Nephron (organoid): ENCODE data around the gene TFR2.

ENCODE experiments used
- H3K27ac Mint-ChIP-seq, 3 experiments: 2 replicates each; pipeline ENCODE4 v1.8.0; 2020; ENCODE audit warnings: mixed read lengths in 3 of 3, mild to moderate bottlenecking in 2 of 3, moderate library complexity in 1 of 3
- H3K27me3 Mint-ChIP-seq: 2 replicates; pipeline ENCODE4 v1.8.0; 2021; ENCODE audit warnings: low read depth, mild to moderate bottlenecking, moderate library complexity, mixed read lengths
- H3K36me3 Mint-ChIP-seq: 2 replicates; pipeline ENCODE4 v1.8.0; 2020; ENCODE audit warnings: low read depth, mixed read lengths
- H3K4me1 Mint-ChIP-seq: 2 replicates; pipeline ENCODE4 v1.8.0; 2020; ENCODE audit warnings: mixed read lengths
- H3K4me3 Mint-ChIP-seq, 3 experiments: 2 replicates each; pipeline ENCODE4 v1.8.0; 2020; ENCODE audit warnings: mild to moderate bottlenecking in 3 of 3, mixed read lengths in 3 of 3, moderate library complexity in 2 of 3
- H3K9me3 Mint-ChIP-seq: 2 replicates; pipeline ENCODE4 v1.8.0; 2020; ENCODE audit warnings: mixed read lengths
- TF ChIP-seq, protein P1 (sequence below), 3 experiments: fragments of 200-600 bp; sonication (generic); IDR thresholded peaks; one replicate each; pipeline ENCODE4 v1.5.0; 2021; ENCODE audit warnings: antibody characterized with exemption in 3 of 3; ENCODE audit not compliant: unreplicated experiment in 3 of 3

Gene TFR2

GRCh38 chr7:100590077-100590737 is 51.1 kb downstream of the TFR2 start:
- H3K27ac Mint-ChIP-seq = peak overlapping the region; percentile 94 to 96 (median 94)
- peak overlapping the region; percentile 69 to 87 (median 86) for H3K4me3 Mint-ChIP-seq
- TF ChIP-seq, protein P1, sequence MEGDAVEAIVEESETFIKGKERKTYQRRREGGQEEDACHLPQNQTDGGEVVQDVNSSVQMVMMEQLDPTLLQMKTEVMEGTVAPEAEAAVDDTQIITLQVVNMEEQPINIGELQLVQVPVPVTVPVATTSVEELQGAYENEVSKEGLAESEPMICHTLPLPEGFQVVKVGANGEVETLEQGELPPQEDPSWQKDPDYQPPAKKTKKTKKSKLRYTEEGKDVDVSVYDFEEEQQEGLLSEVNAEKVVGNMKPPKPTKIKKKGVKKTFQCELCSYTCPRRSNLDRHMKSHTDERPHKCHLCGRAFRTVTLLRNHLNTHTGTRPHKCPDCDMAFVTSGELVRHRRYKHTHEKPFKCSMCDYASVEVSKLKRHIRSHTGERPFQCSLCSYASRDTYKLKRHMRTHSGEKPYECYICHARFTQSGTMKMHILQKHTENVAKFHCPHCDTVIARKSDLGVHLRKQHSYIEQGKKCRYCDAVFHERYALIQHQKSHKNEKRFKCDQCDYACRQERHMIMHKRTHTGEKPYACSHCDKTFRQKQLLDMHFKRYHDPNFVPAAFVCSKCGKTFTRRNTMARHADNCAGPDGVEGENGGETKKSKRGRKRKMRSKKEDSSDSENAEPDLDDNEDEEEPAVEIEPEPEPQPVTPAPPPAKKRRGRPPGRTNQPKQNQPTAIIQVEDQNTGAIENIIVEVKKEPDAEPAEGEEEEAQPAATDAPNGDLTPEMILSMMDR (IDR thresholded peaks at IDR 0.05; ENCODE audit: unreplicated experiment in 3 of 3) = no peak
- H3K4me1 Mint-ChIP-seq = peaks cover 24% of the 10 kb centered on the region
- no peaks in the 10 kb centered on the region for H3K9me3 Mint-ChIP-seq
- H3K36me3 Mint-ChIP-seq = peaks cover 6% of the 10 kb centered on the region
- no peaks in the 10 kb centered on the region for H3K27me3 Mint-ChIP-seq

DNA sequence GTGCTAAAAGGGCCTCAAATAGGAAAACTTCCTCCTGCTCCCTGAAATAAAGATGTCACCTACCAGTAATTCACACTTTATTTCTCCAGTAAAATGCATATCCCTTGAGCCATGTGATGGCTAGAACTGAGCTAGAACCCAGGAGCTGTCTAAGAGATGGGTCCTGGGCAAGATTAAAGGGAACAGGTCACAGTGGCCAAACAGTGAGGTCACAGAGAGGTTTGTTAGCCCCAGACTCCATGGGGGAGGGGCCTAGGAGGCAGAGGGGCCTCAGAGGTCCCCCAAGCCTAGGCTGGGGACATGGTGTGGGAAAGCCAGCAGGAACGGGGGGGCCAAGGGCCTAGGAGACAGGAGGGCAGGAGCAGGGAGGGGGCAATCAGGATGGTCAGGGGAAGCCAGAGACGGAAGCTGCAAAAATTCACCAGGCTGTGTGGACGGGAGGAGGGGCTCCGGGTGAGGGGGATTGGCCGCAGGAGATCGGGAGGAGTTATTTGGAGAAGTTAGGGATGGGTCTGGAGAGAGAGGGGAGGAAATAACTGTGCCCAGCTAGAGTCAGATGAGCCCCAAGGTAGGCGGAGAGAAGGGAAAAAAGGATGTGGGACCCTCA is 51.9 kb downstream of the TFR2 start:
- no peaks in the 10 kb centered on the region for H3K27me3 Mint-ChIP-seq
- peaks cover 26% of the 10 kb centered on the region for H3K4me1 Mint-ChIP-seq
- H3K36me3 Mint-ChIP-seq = peaks cover 6% of the 10 kb centered on the region
- H3K9me3 Mint-ChIP-seq = no peaks in the 10 kb centered on the region
- H3K27ac Mint-ChIP-seq = peak overlapping the region; percentile 94 to 96 (median 94)
- peak overlapping the region; percentile 69 to 87 (median 86) for H3K4me3 Mint-ChIP-seq
- TF ChIP-seq, protein P1 (IDR thresholded peaks at IDR 0.05; ENCODE audit: unreplicated experiment in 3 of 3) = no peak

GRCh38 chr7:100588438-100588837 is 52.9 kb downstream of the TFR2 start:
- no peaks in the 10 kb centered on the region for H3K9me3 Mint-ChIP-seq
- H3K27ac Mint-ChIP-seq = peak overlapping the region; percentile 85 to 96 (median 92)
- peak overlapping the region; percentile 84 to 98 (median 85) for H3K4me3 Mint-ChIP-seq
- H3K4me1 Mint-ChIP-seq = peaks cover 36% of the 10 kb centered on the region
- TF ChIP-seq, protein P1 (IDR thresholded peaks at IDR 0.05; ENCODE audit: unreplicated experiment in 3 of 3) = peak in 1 of 3 experiments; percentile 34
- no peaks in the 10 kb centered on the region for H3K36me3 Mint-ChIP-seq
- H3K27me3 Mint-ChIP-seq = no peaks in the 10 kb centered on the region

GRCh38 chr7:100586266-100587025 is 54.9 kb downstream of the TFR2 start, which contains the start of gene FBXO24:
Gene FBXO24, plus strand, starts transcription at chr7:100586328. Its CDS starts 298 bp downstream, at chr7:100586626.
- Mint-ChIP-seq H3K27me3 (no peaks in the 10 kb centered on the region), H3K4me3 (peak within 1 kb of the TSS; percentile 93 to 98 (median 96)), H3K36me3 (no peaks in the 10 kb centered on the region), H3K9me3 (no peaks in the 10 kb centered on the region), H3K27ac (peak within 1 kb of the TSS; percentile 94 to 97 (median 97)), H3K4me1 (peaks cover 40% of the 10 kb centered on the region)
- TF ChIP-seq, protein P1 (IDR thresholded peaks at IDR 0.05; ENCODE audit: unreplicated experiment in 3 of 3) = no peak

GRCh38 chr7:100585511-100586265 is 55.7 kb downstream of the TFR2 start, which contains the start of gene LRCH4:
Gene LRCH4, minus strand, starts transcription at chr7:100586129. Its CDS starts 29 bp downstream, at chr7:100586100.
- no peaks in the 10 kb centered on the region for H3K27me3 Mint-ChIP-seq
- H3K36me3 Mint-ChIP-seq = no peaks in the 10 kb centered on the region
- H3K9me3 Mint-ChIP-seq = no peaks in the 10 kb centered on the region
- peaks cover 40% of the 10 kb centered on the region for H3K4me1 Mint-ChIP-seq
- H3K27ac Mint-ChIP-seq = peak within 1 kb of the TSS; percentile 94 to 97 (median 97)
- H3K4me3 Mint-ChIP-seq = peak within 1 kb of the TSS; percentile 93 to 98 (median 96)
- TF ChIP-seq, protein P1 (IDR thresholded peaks at IDR 0.05; ENCODE audit: unreplicated experiment in 3 of 3) = no peak
